Hepatocyte (in vitro differentiated cells): ENCODE data around the gene ZNF521. TPM values are rescaled to one million over a fixed set of nuclear protein-coding genes. Genes with fewer than 3 reads are reported as not detected.

ENCODE experiments used
- DNase-seq: peaks from one replicate; pipeline ENCODE4 v3.0.0-alpha.2; 2016; ENCODE audit warnings: low spot score
- H2AFZ ChIP-seq: fragments of 200-600 bp; sonication (generic); 2 replicates; pipeline ENCODE4 v1.6.0; 2016; ENCODE audit warnings: antibody characterized with exemption, mild to moderate bottlenecking
- H3K27ac ChIP-seq: fragments of 200-600 bp; sonication (generic); 2 replicates; pipeline ENCODE4 v1.5.1; 2016; ENCODE audit warnings: mild to moderate bottlenecking
- H3K27me3 ChIP-seq: fragments of 200-600 bp; sonication (generic); 2 replicates; pipeline ENCODE4 v1.6.1; 2016
- H3K36me3 ChIP-seq: fragments of 200-600 bp; sonication (generic); replicated peaks from 2 replicates; pipeline ENCODE4 v1.5.1; 2016; ENCODE audit warnings: low read depth; ENCODE audit not compliant: insufficient read depth
- H3K4me1 ChIP-seq: fragments of 200-600 bp; sonication (generic); 2 replicates; pipeline ENCODE4 v1.5.1; 2016; ENCODE audit warnings: mild to moderate bottlenecking, moderate library complexity; ENCODE audit not compliant: insufficient read depth
- H3K4me2 ChIP-seq: fragments of 200-600 bp; sonication (generic); 2 replicates; pipeline ENCODE4 v1.6.0; 2016
- H3K4me3 ChIP-seq: fragments of 200-600 bp; sonication (generic); 2 replicates; pipeline ENCODE4 v1.5.1; 2016; ENCODE audit warnings: mild to moderate bottlenecking
- H3K79me2 ChIP-seq: fragments of 200-600 bp; sonication (generic); 2 replicates; pipeline ENCODE4 v1.6.0; 2017; ENCODE audit warnings: mild to moderate bottlenecking
- H3K9me2 ChIP-seq: fragments of 200-600 bp; sonication (generic); replicated peaks from 2 replicates; pipeline ENCODE4 v1.6.0; 2017; ENCODE audit warnings: mild to moderate bottlenecking; ENCODE audit not compliant: insufficient read depth
- H3K9me3 ChIP-seq: fragments of 200-600 bp; sonication (generic); 2 replicates; pipeline ENCODE4 v1.5.1; 2016; ENCODE audit warnings: low read depth, mild to moderate bottlenecking
- H4K20me1 ChIP-seq: fragments of 200-600 bp; sonication (generic); 2 replicates; pipeline ENCODE4 v1.6.0; 2016; ENCODE audit warnings: mild to moderate bottlenecking; ENCODE audit not compliant: insufficient read depth, poor library complexity, severe bottlenecking
- EZH2 ChIP-seq: fragments of 200-600 bp; sonication (generic); IDR thresholded peaks from 2 replicates; pipeline ENCODE4 v1.6.1; 2016; ENCODE audit warnings: antibody characterized with exemption, mild to moderate bottlenecking, borderline replicate concordance
- EZH2phosphoT487 ChIP-seq: fragments of 200-600 bp; sonication (generic); IDR thresholded peaks from one replicate; pipeline ENCODE4 v1.6.1; 2018; ENCODE audit warnings: antibody characterized with exemption, mild to moderate bottlenecking, low read depth, moderate library complexity; ENCODE audit not compliant: unreplicated experiment, severe bottlenecking
- WGBS: methylation state at CpG from one replicate; pipeline ENCODE4 v1.1.6; 2016; ENCODE audit warnings: low lambda C conversion rate; ENCODE audit errors: missing lambda C conversion rate; 5-methylcytosine and 5-hydroxymethylcytosine counted together
- polyA plus RNA-seq: library from polyadenylated mRNA; unstranded; fragments of >200 nt; fragmentation: Nextera tagmentation; extraction: Ambion mirVana; gene quantifications from 2 replicates; pipeline ENCODE4 v1.2.1, GENCODE V29; 2016
- total RNA-seq: library from RNA; depleted of rRNA; stranded (reverse); fragments of >200 nt; gene quantifications from 2 replicates; pipeline ENCODE4 v1.2.3, GENCODE V29; 2014
- TF ChIP-seq, protein P1 (sequence below): fragments of 200-600 bp; sonication (generic); IDR thresholded peaks from 2 replicates; pipeline ENCODE4 v1.5.1; 2016; ENCODE audit warnings: antibody characterized with exemption, mild to moderate bottlenecking; ENCODE audit not compliant: poor library complexity

Gene ZNF521
- total and polyA plus RNA-seq, 2 experiments from 2014 or later: 9.0 to 16.3 TPM

- no peak overlapping the region for H3K4me3 ChIP-seq
- H3K4me2 ChIP-seq: peak overlapping the region; percentile 58
- H2AFZ ChIP-seq: no peak overlapping the region
- no peaks in the 10 kb centered on the region for H3K79me2 ChIP-seq
- no peaks in the 10 kb centered on the region for H4K20me1 ChIP-seq
- H3K9me2 ChIP-seq: no peaks in the 10 kb centered on the region
- TF ChIP-seq, protein P1, sequence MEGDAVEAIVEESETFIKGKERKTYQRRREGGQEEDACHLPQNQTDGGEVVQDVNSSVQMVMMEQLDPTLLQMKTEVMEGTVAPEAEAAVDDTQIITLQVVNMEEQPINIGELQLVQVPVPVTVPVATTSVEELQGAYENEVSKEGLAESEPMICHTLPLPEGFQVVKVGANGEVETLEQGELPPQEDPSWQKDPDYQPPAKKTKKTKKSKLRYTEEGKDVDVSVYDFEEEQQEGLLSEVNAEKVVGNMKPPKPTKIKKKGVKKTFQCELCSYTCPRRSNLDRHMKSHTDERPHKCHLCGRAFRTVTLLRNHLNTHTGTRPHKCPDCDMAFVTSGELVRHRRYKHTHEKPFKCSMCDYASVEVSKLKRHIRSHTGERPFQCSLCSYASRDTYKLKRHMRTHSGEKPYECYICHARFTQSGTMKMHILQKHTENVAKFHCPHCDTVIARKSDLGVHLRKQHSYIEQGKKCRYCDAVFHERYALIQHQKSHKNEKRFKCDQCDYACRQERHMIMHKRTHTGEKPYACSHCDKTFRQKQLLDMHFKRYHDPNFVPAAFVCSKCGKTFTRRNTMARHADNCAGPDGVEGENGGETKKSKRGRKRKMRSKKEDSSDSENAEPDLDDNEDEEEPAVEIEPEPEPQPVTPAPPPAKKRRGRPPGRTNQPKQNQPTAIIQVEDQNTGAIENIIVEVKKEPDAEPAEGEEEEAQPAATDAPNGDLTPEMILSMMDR: no peak
- TF ChIP-seq EZH2phosphoT487 (no peak), EZH2 (no peak)
- WGBS: 16% methylated on average over 12 of the region's 12 CpGs
- H3K36me3 ChIP-seq: no peaks in the 10 kb centered on the region
- H3K27me3 ChIP-seq: no peaks in the 10 kb centered on the region
- H3K4me1 ChIP-seq: peaks cover 12% of the 10 kb centered on the region
- no peaks in the 10 kb centered on the region for H3K9me3 ChIP-seq
- DNase-seq: no peak
- H3K27ac ChIP-seq: no peak overlapping the region
Observed at GRCh38 chr18:25233528-25234321, 118.2 kb downstream of the ZNF521 start.

DNA sequence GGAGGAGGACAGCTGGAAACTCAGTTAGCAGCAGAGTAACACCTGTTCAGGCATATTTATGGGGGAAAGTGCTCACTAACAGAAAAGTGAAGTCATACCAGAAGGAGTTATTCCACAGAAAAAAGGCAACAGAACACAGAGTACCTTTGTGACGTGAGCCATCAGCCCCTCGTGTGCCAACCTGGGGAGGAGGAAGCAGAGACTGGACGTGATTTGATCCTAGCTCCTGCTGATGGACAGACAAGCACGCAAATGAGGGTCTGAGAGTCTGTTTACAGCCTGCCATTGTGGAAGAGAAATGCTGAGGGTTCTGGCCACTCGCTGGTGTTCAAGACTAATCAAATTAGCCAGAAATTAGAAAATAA is 120.7 kb downstream of the ZNF521 start:
- no peak overlapping the region for H3K4me2 ChIP-seq
- H3K4me3 ChIP-seq: no peak overlapping the region
- H4K20me1 ChIP-seq: no peaks in the 10 kb centered on the region
- H3K27me3 ChIP-seq: no peaks in the 10 kb centered on the region
- peaks cover 19% of the 10 kb centered on the region for H3K4me1 ChIP-seq
- no peaks in the 10 kb centered on the region for H3K36me3 ChIP-seq
- TF ChIP-seq, protein P1: no peak
- TF ChIP-seq EZH2phosphoT487 (no peak), EZH2 (no peak)
- H3K9me2 ChIP-seq: no peaks in the 10 kb centered on the region
- DNase-seq: no peak
- 83% methylated on average over 5 of the region's 5 CpGs for WGBS
- H3K27ac ChIP-seq: no peak overlapping the region
- H3K79me2 ChIP-seq: no peaks in the 10 kb centered on the region
- no peak overlapping the region for H2AFZ ChIP-seq
- H3K9me3 ChIP-seq: no peaks in the 10 kb centered on the region

DNA sequence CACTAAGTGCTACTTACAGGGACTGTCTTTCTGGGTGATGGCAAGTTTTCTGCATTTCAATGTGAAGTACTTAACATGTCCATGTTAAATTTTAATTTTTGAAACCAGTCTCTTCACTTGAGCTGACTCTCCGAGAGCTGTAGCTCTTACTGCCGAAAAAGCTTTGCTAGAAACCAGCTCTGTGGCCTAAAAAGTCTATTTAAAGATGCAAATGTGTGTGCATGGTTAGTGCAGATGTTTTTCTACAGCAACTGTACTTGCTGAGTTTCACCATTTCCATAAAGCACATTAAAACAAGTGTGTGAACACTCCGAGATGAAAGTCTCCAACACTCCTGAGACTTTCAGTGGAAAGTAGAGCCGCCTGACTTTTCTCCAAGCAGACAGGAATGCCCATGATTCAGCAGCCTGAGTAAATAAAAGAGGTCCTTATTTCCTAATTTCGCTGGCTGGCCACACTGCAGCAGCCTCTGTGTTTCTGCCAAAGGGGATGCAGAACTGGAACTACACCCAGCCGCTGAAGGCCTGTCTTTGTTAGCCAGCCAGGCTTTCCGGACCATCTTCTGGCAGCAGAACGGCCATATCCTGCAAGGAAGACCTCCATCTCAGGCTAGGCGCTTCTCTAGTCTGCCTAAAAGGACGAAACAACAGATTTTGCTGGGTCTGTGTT is 121.2 kb downstream of the ZNF521 start:
- 66% methylated on average over 10 of the region's 10 CpGs for WGBS
- Histone ChIP-seq H3K9me2 (no peaks in the 10 kb centered on the region), H3K4me2 (no peak overlapping the region), H3K27me3 (no peaks in the 10 kb centered on the region), H3K9me3 (no peaks in the 10 kb centered on the region), H3K36me3 (no peaks in the 10 kb centered on the region), H2AFZ (no peak overlapping the region), H3K4me3 (no peak overlapping the region), H3K4me1 (peaks cover 19% of the 10 kb centered on the region), H4K20me1 (no peaks in the 10 kb centered on the region), H3K27ac (peak overlapping the region; percentile 10), H3K79me2 (no peaks in the 10 kb centered on the region)
- DNase-seq: peak; percentile 39
- TF ChIP-seq EZH2phosphoT487 (no peak), EZH2 (no peak)
- TF ChIP-seq, protein P1: no peak
